HepG2 (cell line): ENCODE measurements around the gene OSGEPL1. TPM values are rescaled to one million over a fixed set of nuclear protein-coding genes. Genes with fewer than 3 reads are reported as not detected.

Experiments used
- AFF4 ChIP-seq: sonication (generic); formaldehyde crosslinking; IDR thresholded peaks from 2 replicates; pipeline ENCODE4 v1.4.0; 2020; ENCODE audit warnings: missing genetic modification reagents
- ATF1 ChIP-seq: IDR thresholded peaks from 2 replicates; pipeline ENCODE4 v1.6.1; 2016; ENCODE audit warnings: mild to moderate bottlenecking, control low read depth
- CENPBD1 ChIP-seq: sonication (generic); formaldehyde crosslinking; IDR thresholded peaks from 2 replicates; pipeline ENCODE4 v1.8.0; 2022; ENCODE audit warnings: missing genetic modification reagents, low read depth, mild to moderate bottlenecking, borderline replicate concordance
- GMEB2 ChIP-seq: IDR thresholded peaks from 2 replicates; pipeline ENCODE4 v1.6.1; 2016; ENCODE audit warnings: missing biosample characterization, missing genetic modification reagents, low read depth
- HMG20A ChIP-seq: IDR thresholded peaks from 2 replicates; pipeline ENCODE4 v1.6.1; 2016; ENCODE audit warnings: borderline replicate concordance
- HMGXB3 ChIP-seq: sonication (generic); formaldehyde crosslinking; IDR thresholded peaks from 2 replicates; pipeline ENCODE4 v1.4.0; 2020; ENCODE audit warnings: missing genetic modification reagents, borderline replicate concordance
- HOXA5 ChIP-seq: sonication (generic); formaldehyde crosslinking; IDR thresholded peaks from 2 replicates; pipeline ENCODE4 v1.4.0; 2020; ENCODE audit warnings: missing genetic modification reagents
- IRX3 ChIP-seq: sonication (generic); formaldehyde crosslinking; IDR thresholded peaks from 2 replicates; pipeline ENCODE4 v1.8.1; 2023; ENCODE audit warnings: mild to moderate bottlenecking, low read depth, missing genetic modification reagents, borderline replicate concordance
- KDM4B ChIP-seq: sonication (generic); formaldehyde crosslinking; IDR thresholded peaks from 2 replicates; pipeline ENCODE4 v1.4.0; 2020; ENCODE audit warnings: missing genetic modification reagents
- NR3C1 ChIP-seq: sonication (generic); formaldehyde crosslinking; IDR thresholded peaks from 2 replicates; pipeline ENCODE4 v1.4.0; 2020; ENCODE audit warnings: missing genetic modification reagents
- TCF12 ChIP-seq, 2 experiments: fragments of 450-650 bp in 1 of 2; sonication (generic) in 1 of 2; formaldehyde crosslinking in 1 of 2; IDR thresholded peaks; 2 replicates each; pipeline versions ENCODE4 v1.6.1 to v1.8.0; 2017 to 2022; ENCODE audit warnings: antibody characterized with exemption in 1 of 2, mild to moderate bottlenecking in 1 of 2, missing genetic modification reagents in 1 of 2, moderate library complexity in 1 of 2
- ZNF143 ChIP-seq: sonication (generic); formaldehyde crosslinking; IDR thresholded peaks from 2 replicates; pipeline ENCODE4 v1.4.0; 2020; ENCODE audit warnings: missing genetic modification reagents
- ZNF24 ChIP-seq: fragments of 450-650 bp; IDR thresholded peaks from 2 replicates; pipeline ENCODE4 v1.6.1; 2017; ENCODE audit warnings: antibody characterized with exemption, mild to moderate bottlenecking
- ZNF546 ChIP-seq: sonication (generic); formaldehyde crosslinking; conservative IDR thresholded peaks from 2 replicates; pipeline ENCODE4 v1.8.1; 2023; ENCODE audit warnings: mild to moderate bottlenecking, missing genetic modification reagents
- ZNF678 ChIP-seq: sonication (generic); formaldehyde crosslinking; IDR thresholded peaks from 2 replicates; pipeline ENCODE4 v1.4.0; 2020; ENCODE audit warnings: mild to moderate bottlenecking, missing genetic modification reagents
- ZNF720 ChIP-seq: sonication (generic); formaldehyde crosslinking; IDR thresholded peaks from 2 replicates; pipeline ENCODE4 v1.4.0; 2020; ENCODE audit warnings: missing genetic modification reagents
- ZNF724P ChIP-seq: sonication (generic); formaldehyde crosslinking; IDR thresholded peaks from 2 replicates; pipeline ENCODE4 v1.8.0; 2022; ENCODE audit warnings: missing genetic modification reagents, borderline replicate concordance
- polyA plus RNA-seq, 8 experiments: library from polyadenylated mRNA; depleted of rRNA in 3 of 8; stranded (reverse) in 7 of 8; unstranded in 1 of 8; fragments of >200 nt; fragmentation: Illumina TruSeq in 4 of 8; extraction: Trizol in 4 of 8; gene quantifications; 2 replicates each; pipeline versions ENCODE4 v1.2.1 to v1.2.3, GENCODE V29; 2011 to 2016; ENCODE audit warnings: low read depth in 4 of 8, missing spikeins in 1 of 8, mixed read lengths in 1 of 8; ENCODE audit not compliant: insufficient read depth in 1 of 8
- total RNA-seq, 5 experiments: library from RNA; depleted of rRNA; stranded (reverse); fragments of >200 nt; fragmentation: Illumina TruSeq; extraction: Trizol; gene quantifications; 2 replicates each; pipeline ENCODE4 v1.2.3, GENCODE V29; 2016; ENCODE audit warnings: low read depth in 1 of 5

OSGEPL1 gene
- total and polyA plus RNA-seq, 2 of the 13 experiments (the other 11 are each of a cell fraction or from before 2014, with no cell fraction given), result 10.2 to 10.8 TPM

GRCh38 chr2:189762551-189763298 lies at the start of gene OSGEPL1 (continued):
- peak; percentile 95 for TF ChIP-seq ATF1
- TF ChIP-seq HMGXB3 (CRISPR knock-in tag), result peak; percentile 56
- 0 out of 2 replicates have a peak, but pooled peaks have one; percentile 42 for TF ChIP-seq AFF4 (CRISPR knock-in tag)
- TF ChIP-seq HOXA5 (CRISPR knock-in tag), result no peak
- peak; percentile 76; the same call in 1 of the 2 replicates for TF ChIP-seq CENPBD1 (CRISPR knock-in tag)
- TF ChIP-seq ZNF24, result no peak
- TF ChIP-seq ZNF720, result no peak
- TF ChIP-seq IRX3 (CRISPR knock-in tag), result no peak
- TF ChIP-seq ZNF678, result no peak
- peak; percentile 73 for TF ChIP-seq ZNF546
- peak; percentile 46; the same call in 1 of the 2 replicates for TF ChIP-seq KDM4B (CRISPR knock-in tag)
- TF ChIP-seq NR3C1 (CRISPR knock-in tag), result no peak
- no peak for TF ChIP-seq GMEB2 (CRISPR knock-in tag)
- no peak for TF ChIP-seq ZNF143 (CRISPR knock-in tag)
- TF ChIP-seq TCF12 (IDR thresholded peaks at IDR 0.05), result no peak
- TF ChIP-seq TCF12 (CRISPR knock-in tag; IDR thresholded peaks at IDR 0.05), result 0 out of 2 replicates have a peak, but pooled peaks have one; percentile 46
- no peak for TF ChIP-seq HMG20A (CRISPR knock-in tag)
- TF ChIP-seq ZNF724P, result peak; percentile 84; the same call in 1 of the 2 replicates
